ENCODE measurements around the gene LZTS3. TPM values are rescaled to one million over a fixed set of nuclear protein-coding genes. Genes with fewer than 3 reads are reported as not detected.

LZTS3 gene
- total and polyA plus RNA-seq, 2 donors, result 1.1 to 4.2 TPM

- Histone ChIP-seq H3K27me3 (ENCODE audit: control insufficient read depth in 2 of 2, insufficient read depth in 1 of 2, low read length in 1 of 2) (no peaks in the 10 kb centered on the region), H3K36me3 (ENCODE audit: control insufficient read depth in 2 of 2, insufficient read depth in 2 of 2, low read length in 1 of 2) (no peaks in the 10 kb centered on the region), H3K9me3 (ENCODE audit: control insufficient read depth in 2 of 2, insufficient read depth in 1 of 2, low read length in 1 of 2) (no peaks in the 10 kb centered on the region), H3K4me1 (ENCODE audit: control insufficient read depth in 2 of 2, insufficient read depth in 2 of 2, low read length in 2 of 2) (no peaks in the 10 kb centered on the region), H3K4me3 (ENCODE audit: low read length in 2 of 2) (no peak overlapping the region), H3K27ac (ENCODE audit: low read depth in 1 of 2, low read length in 1 of 2) (no peak overlapping the region)
- 86% methylated on average over 5 of the region's 5 CpGs for WGBS
- no peak for DNase-seq (ENCODE audit: low read depth in 6 of 9, low spot score in 9 of 9)
Measured at GRCh38 chr20:3181270-3181669, 7.9 kb upstream of the LZTS3 start.

GRCh38 chr20:3180319-3180718 is 7.0 kb upstream of the LZTS3 start:
- WGBS, result 81% methylated on average over 4 of the region's 4 CpGs
- no peak for DNase-seq (ENCODE audit: low read depth in 6 of 9, low spot score in 9 of 9)
- H3K27ac ChIP-seq (ENCODE audit: low read depth in 1 of 2, low read length in 1 of 2), result no peak overlapping the region
- H3K4me1 ChIP-seq (ENCODE audit: control insufficient read depth in 2 of 2, insufficient read depth in 2 of 2, low read length in 2 of 2), result no peaks in the 10 kb centered on the region
- H3K27me3 ChIP-seq (ENCODE audit: control insufficient read depth in 2 of 2, insufficient read depth in 1 of 2, low read length in 1 of 2), result peaks cover 0 to 9% of the 10 kb centered on the region in 2 donors
- no peaks in the 10 kb centered on the region for H3K36me3 ChIP-seq (ENCODE audit: control insufficient read depth in 2 of 2, insufficient read depth in 2 of 2, low read length in 1 of 2)
- no peaks in the 10 kb centered on the region for H3K9me3 ChIP-seq (ENCODE audit: control insufficient read depth in 2 of 2, insufficient read depth in 1 of 2, low read length in 1 of 2)
- H3K4me3 ChIP-seq (ENCODE audit: low read length in 2 of 2), result no peak overlapping the region

- Histone ChIP-seq H3K27me3 (ENCODE audit: control insufficient read depth in 2 of 2, insufficient read depth in 1 of 2, low read length in 1 of 2) (peaks cover 20 to 32% of the 10 kb centered on the region in 2 donors), H3K4me3 (ENCODE audit: low read length in 2 of 2) (no peak overlapping the region), H3K27ac (ENCODE audit: low read depth in 1 of 2, low read length in 1 of 2) (no peak overlapping the region), H3K4me1 (ENCODE audit: control insufficient read depth in 2 of 2, insufficient read depth in 2 of 2, low read length in 2 of 2) (peaks cover 6 to 14% of the 10 kb centered on the region in 2 donors), H3K9me3 (ENCODE audit: control insufficient read depth in 2 of 2, insufficient read depth in 1 of 2, low read length in 1 of 2) (peaks cover 2 to 10% of the 10 kb centered on the region in 2 donors), H3K36me3 (ENCODE audit: control insufficient read depth in 2 of 2, insufficient read depth in 2 of 2, low read length in 1 of 2) (no peaks in the 10 kb centered on the region)
- no peak for DNase-seq (ENCODE audit: low read depth in 6 of 9, low spot score in 9 of 9)
- 80% methylated on average over 8 of the region's 8 CpGs for WGBS
Measured at GRCh38 chr20:3177746-3178485, 4.6 kb upstream of the LZTS3 start.

- H3K4me3 ChIP-seq (ENCODE audit: low read length in 2 of 2), result no peak overlapping the region
- 88% methylated on average over 1 of the region's 1 CpG for WGBS
- H3K36me3 ChIP-seq (ENCODE audit: control insufficient read depth in 2 of 2, insufficient read depth in 2 of 2, low read length in 1 of 2), result no peaks in the 10 kb centered on the region
- no peak for DNase-seq (ENCODE audit: low read depth in 6 of 9, low spot score in 9 of 9)
- H3K27ac ChIP-seq (ENCODE audit: low read depth in 1 of 2, low read length in 1 of 2), result no peak overlapping the region
- peaks cover 10 to 17% of the 10 kb centered on the region in 2 donors for H3K4me1 ChIP-seq (ENCODE audit: control insufficient read depth in 2 of 2, insufficient read depth in 2 of 2, low read length in 2 of 2)
- H3K9me3 ChIP-seq (ENCODE audit: control insufficient read depth in 2 of 2, insufficient read depth in 1 of 2, low read length in 1 of 2), result peaks cover 2 to 10% of the 10 kb centered on the region in 2 donors
- peaks cover 24 to 58% of the 10 kb centered on the region in 2 donors for H3K27me3 ChIP-seq (ENCODE audit: control insufficient read depth in 2 of 2, insufficient read depth in 1 of 2, low read length in 1 of 2)
Measured at GRCh38 chr20:3175270-3175669, 1.9 kb upstream of the LZTS3 start.

GRCh38 chr20:3174442-3175261 is 1.3 kb upstream of the LZTS3 start:
- DNase-seq (ENCODE audit: low read depth in 6 of 9, low spot score in 9 of 9), result peak in 1 of 9 donors; percentile 24
- H3K27ac ChIP-seq (ENCODE audit: low read depth in 1 of 2, low read length in 1 of 2), result no peak overlapping the region
- H3K36me3 ChIP-seq (ENCODE audit: control insufficient read depth in 2 of 2, insufficient read depth in 2 of 2, low read length in 1 of 2), result no peaks in the 10 kb centered on the region
- 27% methylated on average over 13 of the region's 13 CpGs for WGBS
- H3K9me3 ChIP-seq (ENCODE audit: control insufficient read depth in 2 of 2, insufficient read depth in 1 of 2, low read length in 1 of 2), result peaks cover 2 to 10% of the 10 kb centered on the region in 2 donors
- peak overlapping the region; percentile 60 to 78 for H3K4me3 ChIP-seq (ENCODE audit: low read length in 2 of 2)
- H3K4me1 ChIP-seq (ENCODE audit: control insufficient read depth in 2 of 2, insufficient read depth in 2 of 2, low read length in 2 of 2), result peaks cover 10 to 17% of the 10 kb centered on the region in 2 donors
- peaks cover 24 to 64% of the 10 kb centered on the region in 2 donors for H3K27me3 ChIP-seq (ENCODE audit: control insufficient read depth in 2 of 2, insufficient read depth in 1 of 2, low read length in 1 of 2)

- peak in 8 of 9 donors; percentile 66 to 91 (median 82) for DNase-seq (ENCODE audit: low read depth in 6 of 9, low spot score in 9 of 9)
- no peak overlapping the region for H3K27ac ChIP-seq (ENCODE audit: low read depth in 1 of 2, low read length in 1 of 2)
- peaks cover 26 to 72% of the 10 kb centered on the region in 2 donors for H3K27me3 ChIP-seq (ENCODE audit: control insufficient read depth in 2 of 2, insufficient read depth in 1 of 2, low read length in 1 of 2)
- peak overlapping the region; percentile 60 to 78 for H3K4me3 ChIP-seq (ENCODE audit: low read length in 2 of 2)
- no peaks in the 10 kb centered on the region for H3K36me3 ChIP-seq (ENCODE audit: control insufficient read depth in 2 of 2, insufficient read depth in 2 of 2, low read length in 1 of 2)
- H3K9me3 ChIP-seq (ENCODE audit: control insufficient read depth in 2 of 2, insufficient read depth in 1 of 2, low read length in 1 of 2), result peaks cover 2 to 10% of the 10 kb centered on the region in 2 donors
- WGBS, result 1% methylated on average over 84 of the region's 84 CpGs
- H3K4me1 ChIP-seq (ENCODE audit: control insufficient read depth in 2 of 2, insufficient read depth in 2 of 2, low read length in 2 of 2), result peaks cover 10 to 17% of the 10 kb centered on the region in 2 donors
Measured at GRCh38 chr20:3173610-3174441, 477 bp upstream of the LZTS3 start.

- peaks cover 38 to 87% of the 10 kb centered on the region in 2 donors for H3K27me3 ChIP-seq (ENCODE audit: control insufficient read depth in 2 of 2, insufficient read depth in 1 of 2, low read length in 1 of 2)
- WGBS, result 63% methylated on average over 5 of the region's 5 CpGs
- no peaks in the 10 kb centered on the region for H3K36me3 ChIP-seq (ENCODE audit: control insufficient read depth in 2 of 2, insufficient read depth in 2 of 2, low read length in 1 of 2)
- DNase-seq (ENCODE audit: low read depth in 6 of 9, low spot score in 9 of 9), result no peak
- H3K27ac ChIP-seq (ENCODE audit: low read depth in 1 of 2, low read length in 1 of 2), result no peak overlapping the region
- peak overlapping the region in 1 of 2 donors; percentile 78 for H3K4me3 ChIP-seq (ENCODE audit: low read length in 2 of 2)
- peaks cover 14 to 27% of the 10 kb centered on the region in 2 donors for H3K4me1 ChIP-seq (ENCODE audit: control insufficient read depth in 2 of 2, insufficient read depth in 2 of 2, low read length in 2 of 2)
- peaks cover 2 to 10% of the 10 kb centered on the region in 2 donors for H3K9me3 ChIP-seq (ENCODE audit: control insufficient read depth in 2 of 2, insufficient read depth in 1 of 2, low read length in 1 of 2)
Measured at GRCh38 chr20:3172126-3172932, 1.0 kb downstream of the LZTS3 start.

GRCh38 chr20:3171391-3172125 is 1.8 kb downstream of the LZTS3 start:
- Histone ChIP-seq H3K9me3 (ENCODE audit: control insufficient read depth in 2 of 2, insufficient read depth in 1 of 2, low read length in 1 of 2) (peaks cover 2 to 10% of the 10 kb centered on the region in 2 donors), H3K27me3 (ENCODE audit: control insufficient read depth in 2 of 2, insufficient read depth in 1 of 2, low read length in 1 of 2) (peaks cover 43 to 95% of the 10 kb centered on the region in 2 donors), H3K4me3 (ENCODE audit: low read length in 2 of 2) (no peak overlapping the region), H3K4me1 (ENCODE audit: control insufficient read depth in 2 of 2, insufficient read depth in 2 of 2, low read length in 2 of 2) (peaks cover 14 to 27% of the 10 kb centered on the region in 2 donors), H3K27ac (ENCODE audit: low read depth in 1 of 2, low read length in 1 of 2) (no peak overlapping the region), H3K36me3 (ENCODE audit: control insufficient read depth in 2 of 2, insufficient read depth in 2 of 2, low read length in 1 of 2) (no peaks in the 10 kb centered on the region)
- no peak for DNase-seq (ENCODE audit: low read depth in 6 of 9, low spot score in 9 of 9)
- WGBS, result 96% methylated on average over 14 of the region's 14 CpGs
